PC-3 (cell line): ENCODE results near the gene HMOX2. TPM values are rescaled to one million over a fixed set of nuclear protein-coding genes. Genes with fewer than 3 reads are reported as not detected.
A peak's percentile ranks its signal among the peaks of the same experiment; 100 is the strongest.

Experiments
- ATAC-seq: fragments of 200-7000 bp; cut with Tn5 transposase; 2 replicates; pipeline ENCODE4 v1.9.1; 2020; ENCODE audit warnings: mild to moderate bottlenecking, moderate library complexity
- BruUV-seq: library from RNA; stranded (reverse); fragments of 400-500 nt; replicated peaks from 2 replicates; lab custom pipeline; 2021; lab: Mats Ljungman, UMichigan
- CTCF ChIA-PET: fragments of 300-600 bp; sonication (Branson Sonifier 250); formaldehyde crosslinking; loops from one replicate; lab custom pipeline; 2022; ENCODE audit warnings: antibody characterized with exemption; lab: Charles Lee
- POLR2A ChIA-PET: fragments of 300-600 bp; sonication (Branson Sonifier 250); formaldehyde crosslinking; loops from one replicate; lab custom pipeline; 2022; ENCODE audit warnings: antibody characterized with exemption; ENCODE audit not compliant: unreplicated experiment; lab: Charles Lee
- DNase-seq: peaks from one replicate; pipeline ENCODE4 v3.0.0-alpha.2; 2015
- H2AFZ ChIP-seq: fragments of 300-600 bp; sonication (generic); 2 replicates; pipeline ENCODE4 v1.6.0; 2016; ENCODE audit warnings: antibody characterized with exemption, low read length
- H3F3A ChIP-seq: fragments of 300-600 bp; sonication (generic); one replicate; pipeline ENCODE4 v1.6.0; 2017; ENCODE audit warnings: antibody characterized with exemption, low read length, control low read depth, mild to moderate bottlenecking; ENCODE audit not compliant: unreplicated experiment
- H3K27ac ChIP-seq: fragments of 300-600 bp; sonication (generic); 2 replicates; pipeline ENCODE4 v1.5.1; 2016; ENCODE audit warnings: mild to moderate bottlenecking, low read length
- H3K27me3 ChIP-seq: fragments of 300-600 bp; sonication (generic); 2 replicates; pipeline ENCODE4 v1.6.1; 2016; ENCODE audit warnings: low read length, mixed read lengths
- H3K36me3 ChIP-seq: fragments of 300-600 bp; sonication (generic); 2 replicates; pipeline ENCODE4 v1.6.1; 2016; ENCODE audit warnings: low read depth, mixed run types, low read length, mixed read lengths
- H3K4me1 ChIP-seq: fragments of 300-600 bp; sonication (generic); 2 replicates; pipeline ENCODE4 v1.5.1; 2016; ENCODE audit warnings: low read length; ENCODE audit not compliant: insufficient read depth
- H3K4me2 ChIP-seq: fragments of 300-600 bp; sonication (generic); 2 replicates; pipeline ENCODE4 v1.6.0; 2016; ENCODE audit warnings: low read length
- H3K4me3 ChIP-seq: fragments of 300-600 bp; sonication (generic); 2 replicates; pipeline ENCODE4 v1.5.1; 2016; ENCODE audit warnings: mild to moderate bottlenecking, low read length, mixed read lengths
- H3K79me2 ChIP-seq: fragments of 300-600 bp; sonication (generic); 2 replicates; pipeline ENCODE4 v1.6.1; 2017; ENCODE audit warnings: low read length, mixed read lengths
- H3K9ac ChIP-seq: fragments of 300-600 bp; sonication (generic); 2 replicates; pipeline ENCODE4 v1.6.0; 2016; ENCODE audit warnings: mild to moderate bottlenecking, low read length
- H3K9me2 ChIP-seq: fragments of 300-600 bp; sonication (generic); replicated peaks from 2 replicates; pipeline ENCODE4 v1.6.1; 2016; ENCODE audit warnings: mixed run types, low read length, mixed read lengths
- H3K9me3 ChIP-seq: fragments of 300-600 bp; sonication (generic); 2 replicates; pipeline ENCODE4 v1.6.1; 2016; ENCODE audit warnings: low read length, mixed read lengths
- H4K20me1 ChIP-seq: fragments of 300-600 bp; sonication (generic); 2 replicates; pipeline ENCODE4 v1.6.1; 2016; ENCODE audit warnings: low read length, mixed read lengths
- CTCF ChIP-seq: fragments of 300-600 bp; sonication (generic); conservative IDR thresholded peaks from 2 replicates; pipeline ENCODE4 v1.5.1; 2017; ENCODE audit warnings: antibody characterized with exemption, low read depth, mild to moderate bottlenecking, low read length
- EZH2 ChIP-seq: fragments of 300-600 bp; sonication (generic); IDR thresholded peaks from one replicate; pipeline ENCODE4 v1.6.1; 2017; ENCODE audit warnings: antibody characterized with exemption, mild to moderate bottlenecking, low read length; ENCODE audit not compliant: unreplicated experiment
- EZH2phosphoT487 ChIP-seq: fragments of 300-600 bp; sonication (generic); IDR thresholded peaks from 2 replicates; pipeline ENCODE4 v1.6.1; 2018; ENCODE audit warnings: mild to moderate bottlenecking, antibody characterized with exemption, low read length, borderline replicate concordance
- intact Hi-C: fragments of 100-400 bp; cut with micrococcal nuclease; formaldehyde crosslinking; loops from 2 replicates; pipeline ENCODE4 v1.9.0; 2023
- total RNA-seq: library from RNA; depleted of rRNA; stranded (reverse); fragments of >200 nt; gene quantifications from 2 replicates; pipeline ENCODE4 v1.2.3, GENCODE V29; 2014

HMOX2 gene
- total RNA-seq, 1 experiment from 2014 or later = 86.9 TPM

- DNase-seq (no peak), ATAC-seq (no peak)
- TF ChIP-seq EZH2phosphoT487 = no peak
- Histone ChIP-seq H3K4me1 (peaks cover 15% of the 10 kb centered on the region), H3K9ac (no peak overlapping the region), H3K36me3 (peaks cover 7% of the 10 kb centered on the region; the same call in 1 of the 2 replicates), H4K20me1 (peaks cover 6% of the 10 kb centered on the region; the same call in 1 of the 2 replicates), H3K4me3 (no peak overlapping the region), H3K27ac (no peak overlapping the region), H3F3A (no peaks in the 10 kb centered on the region), H3K27me3 (no peaks in the 10 kb centered on the region), H2AFZ (no peak overlapping the region), H3K9me3 (no peaks in the 10 kb centered on the region), H3K4me2 (no peak overlapping the region), H3K9me2 (no peaks in the 10 kb centered on the region), H3K79me2 (peaks cover 31% of the 10 kb centered on the region)
- CTCF ChIA-PET = interaction anchor here (0.6 to 2.2 kb wide), 3 partner anchors 43 to 146 kb away, joined by 3 to 13 read pairs (median 3); no protein-coding TSS in a partner anchor
- BruUV-seq = no TSS peak
- intact Hi-C loops = loop anchor here (1.0 kb wide), 2 partner anchors 43 to 80 kb away; no protein-coding TSS in a partner anchor
- POLR2A ChIA-PET = no interaction called here
Observed at GRCh38 chr16:4505356-4506147, 29.4 kb downstream of the HMOX2 start.

GRCh38 chr16:4506450-4506849 is 30.3 kb downstream of the HMOX2 start:
- intact Hi-C loops = loop anchor here (1.0 kb wide), 2 partner anchors 42 to 79 kb away; no protein-coding TSS in a partner anchor
- ATAC-seq (peak; percentile 95), DNase-seq (peak; percentile 74)
- no peak overlapping the region for H3K27ac ChIP-seq
- no peaks in the 10 kb centered on the region for H3F3A ChIP-seq
- H2AFZ ChIP-seq = no peak overlapping the region
- no peak overlapping the region for H3K4me3 ChIP-seq
- H3K4me2 ChIP-seq = no peak overlapping the region
- peaks cover 3% of the 10 kb centered on the region; the same call in 1 of the 2 replicates for H4K20me1 ChIP-seq
- ChIA-PET POLR2A (no interaction called here), CTCF (interaction anchor here (0.6 to 2.2 kb wide), 3 partner anchors 30 to 119 kb away, joined by 3 to 13 read pairs (median 3); no protein-coding TSS in a partner anchor)
- BruUV-seq = no TSS peak
- H3K9me3 ChIP-seq = no peaks in the 10 kb centered on the region
- TF ChIP-seq CTCF = peak; percentile 85
- no peak for TF ChIP-seq EZH2phosphoT487
- no peak for TF ChIP-seq EZH2
- peaks cover 24% of the 10 kb centered on the region for H3K79me2 ChIP-seq
- H3K9ac ChIP-seq = no peak overlapping the region
- H3K36me3 ChIP-seq = peaks cover 7% of the 10 kb centered on the region; the same call in 1 of the 2 replicates
- H3K27me3 ChIP-seq = no peaks in the 10 kb centered on the region
- H3K4me1 ChIP-seq = peaks cover 6% of the 10 kb centered on the region
- H3K9me2 ChIP-seq = no peaks in the 10 kb centered on the region

- no peak overlapping the region for H3K4me2 ChIP-seq
- H3K9me2 ChIP-seq = no peaks in the 10 kb centered on the region
- no peak overlapping the region for H3K4me3 ChIP-seq
- peaks cover 7% of the 10 kb centered on the region; the same call in 1 of the 2 replicates for H3K36me3 ChIP-seq
- peaks cover 13% of the 10 kb centered on the region for H3K79me2 ChIP-seq
- CTCF ChIA-PET = interaction anchor here (2.2 kb wide), 1 partner anchor 41 kb away, joined by 13 read pairs; no protein-coding TSS in a partner anchor
- no peak for TF ChIP-seq CTCF
- no peak for TF ChIP-seq EZH2
- no peak for TF ChIP-seq EZH2phosphoT487
- H3K27me3 ChIP-seq = no peaks in the 10 kb centered on the region
- no peak overlapping the region for H2AFZ ChIP-seq
- no TSS peak for BruUV-seq
- H3F3A ChIP-seq = no peaks in the 10 kb centered on the region
- POLR2A ChIA-PET = no interaction called here
- no peaks in the 10 kb centered on the region for H3K9me3 ChIP-seq
- ATAC-seq = no peak
- H3K4me1 ChIP-seq = no peaks in the 10 kb centered on the region; the same call in 1 of the 2 replicates
- no peak overlapping the region for H3K9ac ChIP-seq
- DNase-seq = no peak
- no peaks in the 10 kb centered on the region for H4K20me1 ChIP-seq
- H3K27ac ChIP-seq = no peak overlapping the region
- intact Hi-C loops = no loop called here
Observed at GRCh38 chr16:4507588-4508345, 31.6 kb downstream of the HMOX2 start.
